Right renal pelvis (tissue), 4 donors: ENCODE data around the gene DRG2. TPM values are rescaled to one million over a fixed set of nuclear protein-coding genes. Genes with fewer than 3 reads are reported as not detected.

ENCODE experiments used
- DNase-seq, 4 donors: peaks; one replicate each; pipeline ENCODE4 v3.0.0-alpha.2; 2013; ENCODE audit warnings: low read depth in 4 of 4, low spot score in 3 of 4, missing footprints in 1 of 4
- polyA plus RNA-seq, 4 donors: library from polyadenylated mRNA; unstranded; fragments of 120-200 nt; gene quantifications; one replicate each; pipeline ENCODE4 v1.2.1, GENCODE V29; 2013; ENCODE audit not compliant: insufficient read length in 4 of 4

DRG2 gene
- polyA plus RNA-seq, 4 donors, result 33.2 to 41.8 (median 36.0) TPM

DNA sequence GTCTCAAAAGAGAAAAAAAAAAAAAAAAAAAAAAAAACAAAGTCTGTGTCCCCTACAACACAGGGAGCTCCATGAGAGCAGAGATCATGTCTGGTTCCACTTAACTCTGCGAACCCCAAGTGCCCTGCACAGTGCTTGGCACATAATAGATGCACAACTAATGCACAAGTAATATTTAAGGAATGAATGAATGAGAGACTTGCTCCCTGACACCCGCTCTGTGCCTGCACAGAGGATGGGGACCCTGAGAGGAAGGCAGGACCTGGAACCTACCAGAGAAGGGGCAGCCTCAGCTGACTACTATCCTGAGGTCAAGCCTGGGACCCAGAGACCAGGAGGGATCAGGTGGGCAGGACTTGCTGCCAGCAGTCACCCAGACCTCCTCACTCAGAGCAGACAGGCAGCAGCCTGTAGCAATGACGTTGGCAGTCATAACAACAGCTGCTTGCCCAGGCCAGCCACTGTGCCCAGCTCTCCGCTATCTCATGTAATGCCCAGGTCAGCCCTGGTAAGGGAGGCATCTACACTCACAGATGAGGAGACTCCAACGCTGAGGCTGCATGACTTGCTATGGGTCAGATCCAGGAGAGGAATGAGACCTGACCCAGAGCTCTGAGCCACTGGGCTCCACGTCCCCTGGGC, 23.7 kb downstream of the DRG2 start:
- DNase-seq, result no peak

DNA sequence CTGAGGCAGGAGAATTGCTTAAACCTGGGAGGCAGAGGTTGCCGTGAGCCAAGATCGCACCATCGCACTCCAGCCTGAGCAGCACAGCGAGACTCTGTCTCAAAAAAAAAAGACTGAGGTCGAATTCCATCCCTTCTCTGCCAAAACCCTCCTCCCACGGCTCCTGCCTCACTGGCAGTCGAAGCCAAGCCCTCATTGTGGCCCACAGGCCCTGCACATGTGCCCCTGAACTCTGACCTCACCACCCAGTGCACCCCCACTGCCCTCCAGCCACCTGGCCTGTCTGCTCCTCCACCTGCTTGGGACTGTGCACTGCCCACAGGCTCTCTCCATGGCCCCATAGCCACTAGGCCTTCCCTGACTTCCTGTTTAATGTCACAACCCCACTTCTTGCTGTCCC, 27.8 kb downstream of the DRG2 start:
- no peak for DNase-seq

DNA sequence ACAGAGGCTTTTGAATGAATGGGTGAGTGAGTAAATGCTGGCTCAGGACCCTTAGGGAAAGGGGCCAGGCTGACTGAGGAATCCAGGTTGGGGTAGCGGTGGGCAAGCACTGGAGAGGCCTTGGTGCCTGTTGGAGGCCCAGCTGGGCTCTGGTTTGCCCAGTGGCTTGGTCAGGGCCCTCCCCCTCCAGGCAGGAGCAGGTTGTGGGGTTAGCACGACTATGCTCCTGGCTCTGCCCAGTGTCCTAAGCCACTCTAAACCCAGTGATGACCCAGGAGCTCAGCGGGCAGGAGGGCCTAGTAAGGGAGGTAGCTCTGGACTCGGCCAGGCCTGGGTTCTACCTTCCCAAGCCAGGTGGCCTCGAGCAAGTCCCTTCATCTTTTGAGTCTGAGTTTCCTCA, 28.3 kb downstream of the DRG2 start:
- DNase-seq, result no peak

DNA sequence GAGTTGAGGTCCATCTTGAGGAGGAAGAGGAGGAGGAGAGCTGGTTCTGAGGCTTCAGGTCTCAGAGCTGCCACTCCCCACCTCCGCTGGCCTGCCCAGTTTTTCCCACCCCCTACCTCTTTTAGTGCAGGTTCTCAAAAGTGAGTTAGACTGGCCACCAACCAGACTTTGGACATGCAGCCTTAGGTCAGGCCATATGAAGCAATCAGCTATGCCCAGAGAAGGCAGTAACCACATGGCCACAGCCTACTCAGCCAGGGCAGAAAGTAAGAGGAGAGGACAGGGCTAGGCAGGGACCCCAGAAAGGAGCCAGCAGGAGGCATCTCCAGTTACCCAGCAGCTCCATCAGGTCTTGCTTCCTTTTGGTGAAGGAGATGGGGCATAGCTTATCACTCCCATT, 29.8 kb downstream of the DRG2 start:
- no peak for DNase-seq

DNA sequence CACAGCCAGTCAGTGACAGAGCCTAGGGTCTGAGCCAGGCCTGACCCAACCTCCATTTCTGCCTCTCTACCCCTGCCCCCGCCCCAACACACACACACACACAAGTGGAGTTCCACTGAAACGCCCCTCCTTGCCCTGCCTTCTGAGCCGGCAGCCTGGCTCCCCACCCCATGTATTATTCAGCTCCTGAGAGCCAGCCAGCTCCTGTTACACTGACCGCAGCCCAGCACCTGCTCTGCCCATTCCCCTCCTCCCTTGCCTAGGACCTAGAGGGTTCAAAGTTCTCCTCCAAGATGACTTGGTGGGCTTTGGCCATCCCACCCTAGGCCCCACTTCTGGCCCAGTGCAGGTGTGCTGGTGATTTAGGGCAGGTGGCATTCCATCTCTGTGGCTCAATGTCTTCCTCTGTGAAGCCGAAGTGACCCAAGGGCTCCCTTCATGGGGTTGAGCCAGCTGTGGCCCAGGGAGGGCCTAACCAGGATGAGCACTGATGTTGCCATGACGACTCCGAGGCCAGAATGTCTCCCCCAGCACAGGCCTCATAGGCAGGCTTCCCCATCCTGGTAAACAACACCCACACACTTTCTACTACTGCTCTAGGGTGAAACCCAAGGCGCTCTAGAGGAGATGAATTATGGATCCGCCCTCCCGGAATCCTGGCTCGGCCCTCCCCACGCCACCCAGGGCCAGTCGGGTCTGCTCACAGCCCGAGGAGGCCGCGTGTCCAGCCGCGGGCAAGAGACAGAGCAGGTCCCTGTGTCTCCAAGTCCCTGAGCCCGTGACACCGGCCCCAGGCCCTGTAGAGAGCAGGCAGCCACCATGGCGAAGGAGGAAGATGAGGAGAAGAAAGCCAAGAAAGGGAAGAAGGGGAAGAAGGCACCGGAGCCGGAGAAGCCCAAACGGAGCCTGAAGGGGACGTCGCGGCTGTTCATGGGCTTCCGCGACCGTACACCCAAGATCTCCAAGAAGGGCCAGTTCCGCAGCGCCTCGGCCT, 30.5 kb downstream of the DRG2 start:
- DNase-seq, result no peak

DNA sequence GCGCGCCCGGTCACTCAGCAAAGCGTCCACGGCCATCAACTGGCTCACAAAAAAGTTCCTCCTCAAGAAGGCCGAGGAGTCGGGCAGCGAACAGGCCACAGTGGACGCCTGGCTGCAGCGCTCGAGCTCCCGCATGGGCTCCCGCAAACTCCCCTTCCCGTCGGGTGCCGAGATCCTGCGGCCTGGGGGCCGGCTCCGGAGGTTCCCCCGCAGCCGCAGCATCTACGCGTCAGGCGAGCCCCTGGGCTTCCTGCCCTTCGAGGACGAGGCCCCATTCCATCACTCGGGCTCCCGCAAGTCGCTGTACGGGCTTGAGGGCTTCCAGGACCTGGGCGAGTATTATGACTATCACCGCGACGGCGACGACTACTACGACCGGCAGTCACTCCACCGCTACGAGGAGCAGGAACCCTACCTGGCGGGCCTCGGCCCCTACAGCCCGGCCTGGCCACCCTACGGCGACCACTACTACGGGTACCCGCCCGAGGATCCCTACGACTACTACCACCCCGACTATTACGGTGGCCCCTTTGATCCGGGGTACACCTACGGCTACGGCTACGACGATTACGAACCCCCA, 31.5 kb downstream of the DRG2 start:
- DNase-seq, result no peak

DNA sequence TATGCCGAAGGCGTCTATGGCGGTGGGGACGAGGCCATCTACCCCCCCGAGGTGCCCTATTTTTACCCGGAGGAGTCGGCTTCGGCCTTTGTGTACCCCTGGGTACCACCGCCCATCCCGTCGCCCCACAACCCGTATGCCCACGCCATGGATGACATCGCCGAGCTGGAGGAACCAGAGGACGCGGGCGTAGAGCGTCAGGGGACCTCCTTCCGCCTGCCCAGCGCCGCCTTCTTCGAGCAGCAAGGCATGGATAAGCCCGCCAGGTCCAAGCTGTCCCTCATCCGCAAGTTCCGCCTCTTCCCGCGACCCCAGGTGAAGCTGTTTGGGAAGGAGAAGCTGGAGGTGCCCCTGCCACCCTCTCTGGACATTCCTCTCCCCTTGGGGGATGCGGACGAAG, 32.2 kb downstream of the DRG2 start:
- no peak for DNase-seq

DNA sequence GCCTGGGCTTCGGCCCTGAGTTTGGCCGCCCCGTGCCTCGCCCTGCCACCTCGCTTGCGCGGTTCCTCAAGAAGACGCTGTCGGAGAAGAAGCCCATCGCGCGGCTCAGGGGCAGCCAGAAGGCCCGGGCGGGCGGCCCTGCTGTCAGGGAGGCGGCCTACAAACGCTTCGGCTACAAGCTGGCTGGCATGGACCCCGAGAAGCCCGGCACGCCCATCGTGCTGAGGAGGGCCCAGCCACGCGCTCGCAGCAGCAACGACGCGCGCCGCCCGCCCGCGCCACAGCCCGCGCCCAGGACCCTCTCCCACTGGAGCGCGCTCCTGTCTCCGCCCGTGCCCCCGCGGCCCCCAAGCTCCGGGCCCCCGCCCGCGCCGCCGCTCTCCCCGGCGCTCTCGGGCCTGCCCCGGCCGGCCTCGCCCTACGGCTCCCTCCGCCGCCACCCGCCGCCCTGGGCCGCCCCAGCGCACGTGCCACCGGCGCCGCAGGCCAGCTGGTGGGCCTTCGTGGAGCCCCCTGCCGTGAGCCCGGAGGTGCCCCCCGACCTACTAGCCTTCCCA, 32.8 kb downstream of the DRG2 start:
- DNase-seq, result no peak

DNA sequence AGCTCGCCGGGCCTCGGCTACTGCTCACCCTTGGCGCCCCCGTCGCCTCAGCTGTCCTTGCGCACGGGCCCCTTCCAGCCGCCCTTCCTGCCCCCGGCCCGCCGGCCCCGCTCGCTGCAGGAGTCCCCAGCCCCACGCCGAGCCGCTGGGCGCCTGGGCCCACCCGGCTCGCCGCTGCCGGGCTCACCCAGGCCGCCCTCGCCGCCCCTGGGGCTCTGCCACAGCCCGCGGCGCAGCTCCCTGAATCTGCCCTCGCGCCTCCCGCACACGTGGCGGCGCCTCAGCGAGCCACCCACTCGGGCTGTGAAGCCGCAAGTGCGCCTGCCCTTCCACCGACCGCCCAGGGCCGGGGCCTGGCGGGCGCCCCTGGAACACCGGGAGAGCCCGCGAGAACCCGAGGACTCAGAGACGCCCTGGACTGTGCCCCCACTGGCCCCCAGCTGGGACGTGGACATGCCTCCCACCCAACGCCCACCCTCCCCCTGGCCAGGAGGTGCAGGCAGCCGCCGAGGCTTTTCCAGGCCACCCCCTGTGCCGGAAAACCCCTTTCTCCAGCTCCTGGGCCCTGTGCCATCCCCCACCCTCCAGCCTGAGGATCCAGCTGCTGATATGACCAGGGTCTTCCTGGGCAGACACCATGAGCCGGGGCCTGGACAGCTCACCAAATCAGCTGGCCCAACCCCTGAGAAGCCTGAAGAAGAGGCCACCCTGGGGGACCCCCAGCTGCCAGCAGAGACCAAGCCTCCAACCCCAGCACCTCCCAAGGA, 33.6 kb downstream of the DRG2 start:
- no peak for DNase-seq

DNA sequence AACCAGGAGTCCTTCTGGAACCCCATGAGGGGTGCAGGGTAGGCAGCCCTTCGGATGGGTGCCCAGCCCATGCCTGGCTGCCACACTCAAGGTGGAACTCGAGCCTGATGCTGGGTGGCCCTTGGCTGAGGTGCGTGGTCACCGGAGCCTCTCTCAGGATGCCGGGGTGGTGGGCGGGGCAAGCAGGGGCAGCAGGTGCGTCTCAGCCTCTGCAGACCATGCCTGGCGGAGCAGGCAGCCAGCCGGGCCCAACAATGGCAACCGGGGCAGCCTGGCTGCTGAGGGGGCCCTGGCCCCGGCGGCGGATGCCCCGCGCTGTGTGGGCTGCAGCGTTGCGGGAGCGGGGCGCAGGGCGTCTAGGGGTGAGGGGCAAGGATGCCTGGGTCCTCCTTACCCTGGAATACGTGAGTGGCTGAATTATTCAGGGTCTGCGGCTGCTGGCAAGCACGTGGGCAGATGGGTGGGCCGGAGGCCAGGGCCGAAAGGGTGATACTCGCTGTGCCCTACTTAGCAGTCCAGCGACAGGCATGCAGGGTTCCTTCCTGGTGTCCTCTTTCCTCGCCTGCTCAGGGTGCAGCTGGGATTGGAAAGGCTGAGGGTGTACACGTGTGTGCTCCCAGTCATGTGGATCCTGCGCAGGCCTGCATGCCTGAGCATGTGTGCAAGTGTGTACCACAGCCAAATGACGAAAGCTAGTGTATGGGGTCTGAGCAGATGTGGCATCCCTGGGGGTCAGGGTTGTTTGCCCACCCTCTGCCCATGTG, 35.4 kb downstream of the DRG2 start:
- DNase-seq, result peak in 1 of 4 donors; percentile 12

DNA sequence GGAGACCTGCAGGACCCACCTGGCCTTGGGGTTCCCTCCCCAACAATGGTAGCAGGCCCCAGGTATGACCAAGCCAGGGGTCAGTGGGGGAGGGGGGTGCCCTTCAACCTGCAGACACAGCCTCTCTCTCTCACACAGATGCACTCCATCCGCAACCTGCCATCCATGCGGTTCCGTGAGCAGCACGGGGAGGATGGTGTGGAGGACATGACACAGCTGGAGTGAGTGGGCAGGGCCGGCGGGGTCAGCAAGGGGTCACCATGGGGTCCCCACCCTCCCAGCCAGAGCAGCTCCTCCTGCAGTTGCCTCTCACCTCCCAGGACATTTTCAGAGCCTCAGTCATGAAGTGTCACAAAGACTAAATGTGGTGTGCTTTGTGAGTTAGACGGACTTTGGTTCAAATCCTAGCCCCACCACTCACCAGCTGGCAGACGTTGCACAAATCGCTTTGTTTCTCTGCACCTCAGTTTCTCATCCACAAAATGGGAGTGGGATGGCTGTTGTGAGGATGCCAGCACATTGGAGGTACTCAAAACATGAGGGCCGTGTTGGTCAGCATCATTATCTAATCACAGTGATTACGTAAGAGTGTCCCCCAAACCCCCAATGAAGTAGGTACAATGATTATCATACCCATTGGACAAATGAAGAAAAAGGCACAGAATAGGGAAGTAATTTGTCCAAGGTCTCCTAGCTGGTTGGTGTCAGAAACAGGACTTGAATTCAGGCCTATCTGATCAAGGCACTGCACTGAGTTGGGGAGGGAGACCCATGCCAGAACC, 36.8 kb downstream of the DRG2 start:
- DNase-seq, result no peak

DNA sequence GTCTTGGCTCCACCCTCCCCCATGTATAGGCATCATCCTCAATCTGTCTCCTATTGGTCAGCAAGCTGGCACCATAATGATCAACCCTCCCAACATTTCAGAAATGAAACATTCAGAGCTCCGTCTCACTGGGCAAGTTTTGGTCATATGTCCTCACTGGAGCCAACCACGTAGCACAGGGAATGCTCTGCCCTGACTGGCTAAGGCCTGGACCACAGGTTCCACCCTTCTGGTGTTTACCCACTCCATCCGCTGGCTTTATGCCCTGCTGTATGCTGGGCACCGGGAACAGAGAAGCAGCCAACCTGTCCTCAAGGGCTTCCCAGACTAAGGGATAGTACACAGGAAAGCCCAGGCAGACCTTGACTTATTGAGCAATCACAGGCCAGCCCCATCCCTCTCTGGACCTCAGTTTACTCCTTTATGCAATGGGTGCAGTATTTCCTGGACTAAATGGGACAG, 41.3 kb downstream of the DRG2 start:
- DNase-seq, result no peak

DNA sequence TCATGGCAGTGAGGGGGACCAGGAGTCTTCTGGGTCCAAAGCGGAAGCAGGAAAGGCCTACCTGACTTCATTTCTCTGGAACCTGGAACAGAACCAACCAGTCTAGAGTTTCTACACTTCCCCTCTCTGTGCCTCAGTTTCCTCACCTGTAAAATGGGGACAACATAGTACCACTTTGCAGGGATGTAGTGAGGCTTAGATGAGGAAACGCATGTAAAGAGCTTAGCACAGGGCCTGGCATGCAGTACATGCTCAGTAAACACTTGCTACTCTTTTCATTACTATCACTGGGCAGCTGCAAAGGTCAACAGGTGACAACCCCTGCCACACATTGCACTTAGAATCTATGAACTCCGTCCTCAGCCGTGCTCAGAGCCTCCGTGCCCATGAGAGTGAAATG, 45.0 kb downstream of the DRG2 start:
- no peak for DNase-seq

DNA sequence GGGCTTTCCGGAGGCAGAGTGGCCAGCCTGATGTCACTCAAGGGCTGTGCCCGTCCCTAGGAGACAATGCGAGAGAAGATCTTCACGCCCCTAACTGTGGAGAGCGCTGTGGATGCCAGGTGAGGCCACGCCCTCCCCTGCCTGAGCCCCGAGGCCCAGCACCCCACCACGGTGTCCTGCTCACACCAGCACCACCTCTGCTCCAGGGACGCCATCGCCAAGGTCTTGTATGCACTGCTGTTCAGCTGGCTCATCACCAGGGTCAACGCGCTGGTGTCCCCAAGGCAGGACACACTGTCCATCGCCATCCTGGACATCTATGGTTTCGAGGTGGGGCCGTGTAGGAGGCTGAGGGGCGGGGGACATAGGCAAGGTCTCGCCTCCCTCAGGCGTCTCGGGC, 48.6 kb downstream of the DRG2 start:
- no peak for DNase-seq

DNA sequence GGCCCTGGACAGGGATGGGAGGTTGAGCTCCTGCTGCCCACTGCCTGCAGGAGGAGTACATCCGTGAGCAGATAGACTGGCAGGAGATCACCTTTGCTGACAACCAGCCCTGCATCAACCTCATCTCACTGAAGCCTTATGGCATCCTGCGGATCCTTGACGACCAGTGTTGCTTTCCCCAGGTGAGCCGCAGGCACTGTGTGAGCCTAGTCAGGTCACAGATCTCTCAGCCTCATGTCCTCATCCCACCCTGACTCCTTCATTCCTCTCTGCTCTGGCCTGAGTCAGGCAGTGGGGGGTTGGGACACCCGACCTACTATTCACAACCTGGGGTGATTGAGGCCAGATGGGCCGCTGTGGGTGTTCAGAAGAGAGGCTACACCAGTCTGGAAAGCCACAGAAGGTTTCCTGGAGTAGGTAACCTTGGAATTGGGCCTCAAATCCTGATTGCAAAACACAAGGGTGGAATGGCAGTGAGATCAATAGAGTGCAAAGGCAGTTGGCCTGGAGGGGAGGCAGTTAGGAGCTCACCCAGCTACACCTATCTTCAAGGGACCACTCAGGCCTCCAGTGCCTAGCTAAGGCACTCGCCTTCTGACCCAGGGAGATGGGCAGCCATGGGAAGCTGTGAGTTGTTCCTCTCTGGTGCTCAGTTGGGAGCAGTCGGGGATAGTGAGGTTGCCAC, 50.5 kb downstream of the DRG2 start:
- DNase-seq, result no peak

DNA sequence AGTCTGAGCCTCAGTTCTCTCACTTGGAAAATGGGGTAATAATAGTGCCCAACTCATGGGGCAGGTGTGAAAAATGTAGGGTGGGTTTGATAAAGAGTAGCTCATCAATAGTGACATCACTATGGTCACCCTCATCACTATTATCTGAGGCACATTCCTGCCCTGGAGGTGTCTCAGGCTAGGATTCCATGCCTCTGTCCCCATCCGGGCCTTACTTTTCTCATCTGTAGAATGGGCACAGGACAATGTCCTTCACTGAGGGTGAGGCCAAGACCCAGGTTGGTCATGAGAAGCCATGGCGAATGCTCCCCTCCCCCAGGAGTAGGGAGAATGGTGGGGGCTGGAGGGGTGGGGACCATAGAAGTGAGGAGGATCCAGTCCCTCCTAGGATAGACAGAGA, 51.3 kb downstream of the DRG2 start:
- no peak for DNase-seq

DNA sequence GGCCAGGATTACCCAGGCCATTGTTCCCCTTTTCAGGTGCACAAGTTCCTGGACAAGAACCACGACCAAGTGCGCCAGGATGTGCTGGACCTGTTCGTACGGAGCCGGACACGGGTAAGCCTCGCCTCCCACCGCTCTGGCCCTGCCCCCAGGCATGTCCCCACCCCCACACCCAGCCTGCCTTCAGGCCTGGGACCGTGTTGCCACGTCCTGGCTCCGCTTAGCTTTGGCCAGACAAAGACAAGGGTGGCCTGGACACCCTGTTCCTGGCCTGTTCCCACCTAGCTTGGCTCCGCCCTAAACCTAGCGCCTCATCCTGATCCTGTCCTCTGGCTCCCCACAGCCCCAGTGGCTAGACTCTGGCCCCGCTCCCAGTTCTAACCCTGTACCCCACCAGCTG, 51.8 kb downstream of the DRG2 start:
- no peak for DNase-seq

DNA sequence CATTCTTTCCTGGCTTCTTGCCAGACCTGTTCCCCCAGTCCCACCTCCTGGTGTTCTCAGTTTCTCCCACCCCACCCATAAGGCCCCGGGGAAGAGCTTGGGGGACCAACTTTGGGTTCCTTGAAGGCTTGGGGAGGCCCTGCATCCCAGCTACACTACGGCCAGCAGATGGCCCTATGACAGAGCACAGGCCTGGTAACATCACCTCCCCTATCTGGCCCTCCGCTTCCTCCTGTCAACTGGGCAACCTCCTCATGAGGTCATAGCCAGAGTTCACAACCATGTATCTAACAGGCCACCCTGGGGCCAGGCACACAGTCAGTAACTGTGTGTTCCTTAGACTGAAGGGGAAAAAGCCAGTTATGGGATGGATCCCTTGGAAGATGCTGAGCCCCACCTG, 52.2 kb downstream of the DRG2 start:
- DNase-seq, result no peak
